PC-3 (cell line): ENCODE measurements around the gene C2orf80. TPM values are rescaled to one million over a fixed set of nuclear protein-coding genes. Genes with fewer than 3 reads are reported as not detected.
A peak's percentile ranks its signal among the peaks of the same experiment; 100 is the strongest.
"Not testable (repeated sequence)": the region's sequence is repeated elsewhere in the genome, so short reads cannot be mapped to it uniquely, and the experiment has no call there.

ENCODE experiments used
- ATAC-seq: fragments of 200-7000 bp; cut with Tn5 transposase; 2 replicates; pipeline ENCODE4 v1.9.1; 2020; ENCODE audit warnings: mild to moderate bottlenecking, moderate library complexity
- BruUV-seq: library from RNA; stranded (reverse); fragments of 400-500 nt; replicated peaks from 2 replicates; lab custom pipeline; 2021; lab: Mats Ljungman, UMichigan
- CTCF ChIA-PET: fragments of 300-600 bp; sonication (Branson Sonifier 250); formaldehyde crosslinking; loops from one replicate; lab custom pipeline; 2022; ENCODE audit warnings: antibody characterized with exemption; lab: Charles Lee
- POLR2A ChIA-PET: fragments of 300-600 bp; sonication (Branson Sonifier 250); formaldehyde crosslinking; loops from one replicate; lab custom pipeline; 2022; ENCODE audit warnings: antibody characterized with exemption; ENCODE audit not compliant: unreplicated experiment; lab: Charles Lee
- DNase-seq: peaks from one replicate; pipeline ENCODE4 v3.0.0-alpha.2; 2015
- H2AFZ ChIP-seq: fragments of 300-600 bp; sonication (generic); 2 replicates; pipeline ENCODE4 v1.6.0; 2016; ENCODE audit warnings: antibody characterized with exemption, low read length
- H3F3A ChIP-seq: fragments of 300-600 bp; sonication (generic); one replicate; pipeline ENCODE4 v1.6.0; 2017; ENCODE audit warnings: antibody characterized with exemption, low read length, control low read depth, mild to moderate bottlenecking; ENCODE audit not compliant: unreplicated experiment
- H3K27ac ChIP-seq: fragments of 300-600 bp; sonication (generic); 2 replicates; pipeline ENCODE4 v1.5.1; 2016; ENCODE audit warnings: mild to moderate bottlenecking, low read length
- H3K27me3 ChIP-seq: fragments of 300-600 bp; sonication (generic); 2 replicates; pipeline ENCODE4 v1.6.1; 2016; ENCODE audit warnings: low read length, mixed read lengths
- H3K36me3 ChIP-seq: fragments of 300-600 bp; sonication (generic); 2 replicates; pipeline ENCODE4 v1.6.1; 2016; ENCODE audit warnings: low read depth, mixed run types, low read length, mixed read lengths
- H3K4me1 ChIP-seq: fragments of 300-600 bp; sonication (generic); 2 replicates; pipeline ENCODE4 v1.5.1; 2016; ENCODE audit warnings: low read length; ENCODE audit not compliant: insufficient read depth
- H3K4me2 ChIP-seq: fragments of 300-600 bp; sonication (generic); 2 replicates; pipeline ENCODE4 v1.6.0; 2016; ENCODE audit warnings: low read length
- H3K4me3 ChIP-seq: fragments of 300-600 bp; sonication (generic); 2 replicates; pipeline ENCODE4 v1.5.1; 2016; ENCODE audit warnings: mild to moderate bottlenecking, low read length, mixed read lengths
- H3K79me2 ChIP-seq: fragments of 300-600 bp; sonication (generic); 2 replicates; pipeline ENCODE4 v1.6.1; 2017; ENCODE audit warnings: low read length, mixed read lengths
- H3K9ac ChIP-seq: fragments of 300-600 bp; sonication (generic); 2 replicates; pipeline ENCODE4 v1.6.0; 2016; ENCODE audit warnings: mild to moderate bottlenecking, low read length
- H3K9me2 ChIP-seq: fragments of 300-600 bp; sonication (generic); replicated peaks from 2 replicates; pipeline ENCODE4 v1.6.1; 2016; ENCODE audit warnings: mixed run types, low read length, mixed read lengths
- H3K9me3 ChIP-seq: fragments of 300-600 bp; sonication (generic); 2 replicates; pipeline ENCODE4 v1.6.1; 2016; ENCODE audit warnings: low read length, mixed read lengths
- H4K20me1 ChIP-seq: fragments of 300-600 bp; sonication (generic); 2 replicates; pipeline ENCODE4 v1.6.1; 2016; ENCODE audit warnings: low read length, mixed read lengths
- CTCF ChIP-seq: fragments of 300-600 bp; sonication (generic); conservative IDR thresholded peaks from 2 replicates; pipeline ENCODE4 v1.5.1; 2017; ENCODE audit warnings: antibody characterized with exemption, low read depth, mild to moderate bottlenecking, low read length
- EZH2 ChIP-seq: fragments of 300-600 bp; sonication (generic); IDR thresholded peaks from one replicate; pipeline ENCODE4 v1.6.1; 2017; ENCODE audit warnings: antibody characterized with exemption, mild to moderate bottlenecking, low read length; ENCODE audit not compliant: unreplicated experiment
- EZH2phosphoT487 ChIP-seq: fragments of 300-600 bp; sonication (generic); IDR thresholded peaks from 2 replicates; pipeline ENCODE4 v1.6.1; 2018; ENCODE audit warnings: mild to moderate bottlenecking, antibody characterized with exemption, low read length, borderline replicate concordance
- intact Hi-C: fragments of 100-400 bp; cut with micrococcal nuclease; formaldehyde crosslinking; loops from 2 replicates; pipeline ENCODE4 v1.9.0; 2023
- total RNA-seq: library from RNA; depleted of rRNA; stranded (reverse); fragments of >200 nt; gene quantifications from 2 replicates; pipeline ENCODE4 v1.2.3, GENCODE V29; 2014

The C2orf80 gene
- total RNA-seq, 1 experiment from 2014 or later = not detected

GRCh38 chr2:208224802-208225201, 35.0 kb upstream of the C2orf80 start:
- Histone ChIP-seq H3K27ac (no peak overlapping the region), H2AFZ (no peak overlapping the region), H3K9ac (no peak overlapping the region), H3K36me3 (no peaks in the 10 kb centered on the region), H3K79me2 (no peaks in the 10 kb centered on the region), H3K4me1 (peaks cover 11% of the 10 kb centered on the region), H3K9me3 (no peaks in the 10 kb centered on the region), H3F3A (no peaks in the 10 kb centered on the region), H3K4me2 (peak overlapping the region; percentile 52; the same call in 1 of the 2 replicates), H3K27me3 (no peaks in the 10 kb centered on the region), H3K4me3 (0 out of 2 replicates have a peak overlapping the region, but pooled peaks have one; percentile 9), H4K20me1 (no peaks in the 10 kb centered on the region), H3K9me2 (no peaks in the 10 kb centered on the region)
- no TSS peak for BruUV-seq
- peak; percentile 91 for ATAC-seq
- peak; percentile 86 for DNase-seq
- no peak for TF ChIP-seq CTCF
- TF ChIP-seq EZH2 = no peak
- no peak for TF ChIP-seq EZH2phosphoT487
- intact Hi-C loops = no loop called here
- POLR2A ChIA-PET = no interaction called here
- CTCF ChIA-PET = interaction anchor here (0.7 kb wide), 1 partner anchor 123 kb away, joined by 3 read pairs; no protein-coding TSS in a partner anchor

- Histone ChIP-seq H3K36me3 (no peaks in the 10 kb centered on the region), H3K9me2 (no peaks in the 10 kb centered on the region), H3K27me3 (no peaks in the 10 kb centered on the region), H3K27ac (no peak overlapping the region), H2AFZ (no peak overlapping the region), H3K4me2 (no peak overlapping the region), H4K20me1 (no peaks in the 10 kb centered on the region), H3K9me3 (no peaks in the 10 kb centered on the region), H3K4me3 (no peak overlapping the region), H3K9ac (no peak overlapping the region), H3K79me2 (no peaks in the 10 kb centered on the region), H3K4me1 (peaks cover 11% of the 10 kb centered on the region), H3F3A (no peaks in the 10 kb centered on the region)
- intact Hi-C loops = no loop called here
- TF ChIP-seq EZH2 (no peak), EZH2phosphoT487 (no peak), CTCF (no peak)
- no TSS peak for BruUV-seq
- ATAC-seq (peak; percentile 58), DNase-seq (peak; percentile 64)
- POLR2A ChIA-PET = no interaction called here
- CTCF ChIA-PET = no interaction called here
Observed at GRCh38 chr2:208222351-208222750, 32.5 kb upstream of the C2orf80 start.

- CTCF ChIA-PET, H3K79me2 ChIP-seq, BruUV-seq, H3F3A ChIP-seq, H3K27me3 ChIP-seq, intact Hi-C loops, H3K4me3 ChIP-seq, H2AFZ ChIP-seq, H3K36me3 ChIP-seq, DNase-seq, POLR2A ChIA-PET, H3K4me2 ChIP-seq, H4K20me1 ChIP-seq, ATAC-seq, H3K9ac ChIP-seq, H3K9me2 ChIP-seq, H3K9me3 ChIP-seq, H3K27ac ChIP-seq: not testable (repeated sequence)
- peaks cover 11% of the 10 kb centered on the region for H3K4me1 ChIP-seq
Observed at GRCh38 chr2:208221873-208222272, 32.0 kb upstream of the C2orf80 start.
